ENCODE results near the gene DCLK1. TPM values are rescaled to one million over a fixed set of nuclear protein-coding genes. Genes with fewer than 3 reads are reported as not detected.
"Not testable (repeated sequence)": the region's sequence is repeated elsewhere in the genome, so short reads cannot be mapped to it uniquely, and the experiment has no call there.

The DCLK1 gene
- total RNA-seq, 4 donors from 2014 or later: 10.0 to 41.1 (median 19.5) TPM

GRCh38 chr13:36082396-36082795 lies 48.8 kb downstream of the DCLK1 start:
- no peak overlapping the region for H3K4me3 ChIP-seq (ENCODE audit: low read depth, poor library complexity, severe bottlenecking)
- intact Hi-C loops (cut with DNase I; ENCODE audit: low total_unique reads): no loop called here
- TF ChIP-seq CTCF (IDR thresholded peaks at IDR 0.05) (no peak), POLR2A (IDR thresholded peaks at IDR 0.05) (no peak)
- DNase-seq (ENCODE audit: low spot score in 2 of 2): no peak
- WGBS, 2 donors: 68 to 82% methylated on average over 2 of the region's 2 CpGs

- intact Hi-C loops (cut with DNase I; ENCODE audit: low total_unique reads): no loop called here
- no peak for DNase-seq (ENCODE audit: low spot score in 2 of 2)
- no peak overlapping the region for H3K4me3 ChIP-seq (ENCODE audit: low read depth, poor library complexity, severe bottlenecking)
- no peak for TF ChIP-seq CTCF (IDR thresholded peaks at IDR 0.05)
- no peak for TF ChIP-seq POLR2A (IDR thresholded peaks at IDR 0.05)
Observed at GRCh38 chr13:36076211-36076610, 55.0 kb downstream of the DCLK1 start.

- intact Hi-C loops (cut with DNase I; ENCODE audit: low total_unique reads): no loop called here
- TF ChIP-seq CTCF (IDR thresholded peaks at IDR 0.05): no peak
- TF ChIP-seq POLR2A (IDR thresholded peaks at IDR 0.05): no peak
- whole genome bisulfite sequencing, 2 donors: 44 to 54% methylated on average over 3 of the region's 3 CpGs
- no peak for DNase-seq (ENCODE audit: low spot score in 2 of 2)
- H3K4me3 ChIP-seq (ENCODE audit: low read depth, poor library complexity, severe bottlenecking): no peak overlapping the region
Observed at GRCh38 chr13:36074659-36075058, 56.5 kb downstream of the DCLK1 start.

- TF ChIP-seq POLR2A (IDR thresholded peaks at IDR 0.05) (no peak), CTCF (IDR thresholded peaks at IDR 0.05) (no peak)
- no peak for DNase-seq (ENCODE audit: low spot score in 2 of 2)
- intact Hi-C loops (cut with DNase I; ENCODE audit: low total_unique reads): no loop called here
- H3K4me3 ChIP-seq (ENCODE audit: low read depth, poor library complexity, severe bottlenecking): no peak overlapping the region
- WGBS, 2 donors: 50 to 57% methylated on average over 4 of the region's 4 CpGs
Observed at GRCh38 chr13:36072152-36072935, 58.8 kb downstream of the DCLK1 start.

GRCh38 chr13:36070504-36071192 lies 60.5 kb downstream of the DCLK1 start:
- intact Hi-C loops (cut with DNase I; ENCODE audit: low total_unique reads); DNase-seq (ENCODE audit: low spot score in 2 of 2); H3K4me3 ChIP-seq (ENCODE audit: low read depth, poor library complexity, severe bottlenecking): not testable (repeated sequence)
- 65 to 69% methylated on average over 12 of the region's 12 CpGs for whole genome bisulfite sequencing, 2 donors

GRCh38 chr13:36069881-36070366 lies 61.3 kb downstream of the DCLK1 start:
- no peak overlapping the region for H3K4me3 ChIP-seq (ENCODE audit: low read depth, poor library complexity, severe bottlenecking)
- no peak for TF ChIP-seq POLR2A (IDR thresholded peaks at IDR 0.05)
- TF ChIP-seq CTCF (IDR thresholded peaks at IDR 0.05): no peak
- intact Hi-C loops (cut with DNase I; ENCODE audit: low total_unique reads): no loop called here

More at GRCh38 chr13:36069881-36070366, 61.3 kb downstream of the DCLK1 start:
- DNase-seq (ENCODE audit: low spot score in 2 of 2): peak in 1 of 2 donors; percentile 41
- 41 to 42% methylated on average over 6 of the region's 6 CpGs for WGBS, 2 donors

Measured in lower leg skin (tissue), 4 donors.